Upper lobe of left lung (tissue), 6 donors: Measurements from ENCODE around the gene VPS13D. TPM values are rescaled to one million over a fixed set of nuclear protein-coding genes. Genes with fewer than 3 reads are reported as not detected.
A peak's percentile ranks its signal among the peaks of the same experiment; 100 is the strongest.

Experiments used
- ATAC-seq, 2 donors: fragments of 200-7000 bp; cut with Tn5 transposase; one replicate each; pipeline ENCODE4 v1.9.1; 2022; ENCODE audit warnings: mild to moderate bottlenecking in 2 of 2, moderate library complexity in 2 of 2; ENCODE audit not compliant: low FRiP score in 2 of 2
- DNase-seq, 2 donors: peaks; one replicate each; pipeline ENCODE4 v3.0.0-alpha.2; 2019 to 2020
- H3K27ac ChIP-seq, 4 donors: fragments of 200-600 bp; sonication (generic); one replicate each; pipeline ENCODE4 v1.5.1; 2016 to 2019
- H3K27me3 ChIP-seq, 4 donors: fragments of 200-600 bp; sonication (generic); one replicate each; pipeline ENCODE4 v1.5.1; 2017 to 2019
- H3K36me3 ChIP-seq, 4 donors: fragments of 200-600 bp; sonication (generic); one replicate each; pipeline ENCODE4 v1.5.1; 2016 to 2019
- H3K4me1 ChIP-seq, 4 donors: fragments of 200-600 bp; sonication (generic); one replicate each; pipeline ENCODE4 v1.5.1; 2018 to 2019
- H3K4me3 ChIP-seq, 4 donors: fragments of 200-600 bp; sonication (generic); one replicate each; pipeline ENCODE4 v1.5.1; 2017 to 2019; ENCODE audit warnings: mild to moderate bottlenecking in 2 of 4, moderate library complexity in 1 of 4
- H3K9me3 ChIP-seq, 4 donors: fragments of 200-600 bp; sonication (generic); one replicate each; pipeline ENCODE4 v1.5.1; 2018 to 2019
- CTCF ChIP-seq, 6 experiments: fragments of 450-650 bp in 4 of 6; fragments of 200-600 bp in 2 of 6; sonication (generic) in 2 of 6; IDR thresholded peaks; one replicate each; pipeline ENCODE4 v1.5.1; 2016 to 2019; ENCODE audit warnings: antibody characterized with exemption in 6 of 6
- EP300 ChIP-seq, 4 donors: sonication (generic); formaldehyde crosslinking; IDR thresholded peaks; one replicate each; pipeline ENCODE4 v1.5.1; 2017; ENCODE audit warnings: antibody characterized with exemption in 4 of 4, control low read depth in 2 of 4
- POLR2A ChIP-seq, 4 donors: fragments of 450-650 bp; IDR thresholded peaks; one replicate each; pipeline ENCODE4 v1.5.1; 2016 to 2017; ENCODE audit warnings: antibody characterized with exemption in 4 of 4, mild to moderate bottlenecking in 2 of 4
- POLR2AphosphoS5 ChIP-seq, 2 donors: sonication (generic); formaldehyde crosslinking; IDR thresholded peaks; one replicate each; pipeline ENCODE4 v1.5.1; 2017; ENCODE audit warnings: antibody characterized with exemption in 2 of 2
- WGBS, 2 donors: methylation state at CpG; one replicate each; pipeline ENCODE4 v1.1.5; 2017 to 2018; 5-methylcytosine and 5-hydroxymethylcytosine counted together
- small RNA-seq, 4 donors: library from RNA; depleted of rRNA; stranded (forward); fragments of <200 nt; gene quantifications; one replicate each; pipeline ENCODE3, GENCODE V24; 2016
- total RNA-seq, 6 donors: library from RNA; depleted of rRNA in 4 of 6; stranded (reverse); fragments of >200 nt in 4 of 6; gene quantifications; one replicate each; pipeline versions ENCODE4 v1.1.0 to v1.2.1, GENCODE V29; 2016 to 2021
- donor health status: DM: no; HTN: no; CAD: no; lungs with moderate emphysema.
- donor health status: DM: no; HTN: yes; CAD: no; lungs with severe emphysema.

The VPS13D gene
- total RNA-seq, 6 donors from 2014 or later, result 54.9 to 181 (median 87.9) TPM

GRCh38 chr1:12556368-12556930 lies 326.6 kb downstream of the VPS13D start:
- no peak overlapping the region for H3K4me3 ChIP-seq
- DNase-seq (peak; percentile 57 to 65), ATAC-seq (peak; percentile 54 to 83)
- 34 to 40% methylated on average over 9 of the region's 9 CpGs for WGBS, 2 donors
- no peaks in the 10 kb centered on the region for H3K27me3 ChIP-seq
- H3K9me3 ChIP-seq, result no peaks in the 10 kb centered on the region
- peaks cover 15 to 36% (median 28%) of the 10 kb centered on the region in 4 donors for H3K4me1 ChIP-seq
- TF ChIP-seq POLR2AphosphoS5 (IDR thresholded peaks at IDR 0.05) (peak; percentile 25 to 35), CTCF (IDR thresholded peaks at IDR 0.05) (no peak), POLR2A (IDR thresholded peaks at IDR 0.05) (peak in 1 of 4 donors; percentile 14), EP300 (IDR thresholded peaks at IDR 0.05) (peak in 1 of 4 donors; percentile 56)
- peak overlapping the region; percentile 22 to 79 (median 62) for H3K27ac ChIP-seq
- H3K36me3 ChIP-seq, result no peaks in the 10 kb centered on the region

GRCh38 chr1:12556957-12557935 lies 327.4 kb downstream of the VPS13D start:
- H3K9me3 ChIP-seq, result peaks cover 0 to under 1% (median 0%) of the 10 kb centered on the region in 4 donors
- no peak for ATAC-seq
- no peaks in the 10 kb centered on the region for H3K36me3 ChIP-seq
- 86 to 92% methylated on average over 17 of the region's 17 CpGs for WGBS, 2 donors
- peak overlapping the region; percentile 34 to 79 (median 62) for H3K27ac ChIP-seq
- H3K27me3 ChIP-seq, result no peaks in the 10 kb centered on the region
- peaks cover 15 to 36% (median 28%) of the 10 kb centered on the region in 4 donors for H3K4me1 ChIP-seq
- TF ChIP-seq POLR2A (IDR thresholded peaks at IDR 0.05) (no peak), CTCF (IDR thresholded peaks at IDR 0.05) (no peak)
- no peak for DNase-seq
- no peak overlapping the region for H3K4me3 ChIP-seq

- DNase-seq (no peak), ATAC-seq (no peak)
- Histone ChIP-seq H3K27me3 (no peaks in the 10 kb centered on the region), H3K4me1 (peaks cover 25 to 37% (median 27%) of the 10 kb centered on the region in 4 donors), H3K27ac (no peak overlapping the region), H3K9me3 (peaks cover 0 to 21% (median 11%) of the 10 kb centered on the region in 4 donors), H3K4me3 (no peak overlapping the region), H3K36me3 (no peaks in the 10 kb centered on the region)
- TF ChIP-seq POLR2AphosphoS5 (IDR thresholded peaks at IDR 0.05) (no peak), EP300 (IDR thresholded peaks at IDR 0.05) (no peak), CTCF (IDR thresholded peaks at IDR 0.05) (no peak), POLR2A (IDR thresholded peaks at IDR 0.05) (no peak)
- 67 to 95% methylated on average over 3 to 7 of the region's 7 CpGs for WGBS, 2 donors
These were observed 331.3 kb downstream of the VPS13D start for GRCh38 chr1:12561121-12561520.

Small RNA genes lying within 50 kb of the gene (small RNA-seq; reads per million reads assigned to genes)
- 0 reads per million in 4 donors for gene MIR4632
- 0 reads per million in 4 donors for gene RF00156
- gene SNORA59A, result 0 reads per million in 4 donors

Other genes starting within 250 kb of the VPS13D start
- gene MFN2, start 249.6 kb upstream of the VPS13D start, total RNA-seq, result 10 to 100 TPM; 40.9 to 80.6 (median 71.0) TPM
- 10 to 100 TPM; 39.6 to 87.1 (median 50.1) TPM for gene MIIP, start 210.5 kb upstream of the VPS13D start, total RNA-seq
- 1 to 10 TPM in 4 of 6 donors, under 1 TPM in 2; 0.22 to 3.3 (median 1.2) TPM for gene TNFRSF8, start 166.7 kb upstream of the VPS13D start, total RNA-seq
- 100 to 1,000 TPM in 1 of 6 donors, 10 to 100 TPM in 5; 28.3 to 113 (median 58.5) TPM for gene TNFRSF1B, start 63.0 kb upstream of the VPS13D start, total RNA-seq